Endometrial microvascular endothelial cells (primary cell): ENCODE measurements around the gene COL18A1. TPM values are rescaled to one million over a fixed set of nuclear protein-coding genes. Genes with fewer than 3 reads are reported as not detected.

ENCODE experiments used
- in situ Hi-C: cut with HindIII; loops from 2 replicates; pipeline ENCODE4 v1.10.0; 2017; ENCODE audit warnings: low sequenced_read_pairs, low pct_unique_long_range_greater_than_20kb; ENCODE audit errors: inconsistent ontology term
- total RNA-seq: library from RNA; depleted of rRNA; stranded (reverse); fragments of >200 nt; gene quantifications from one replicate; pipeline ENCODE4 v1.2.3, GENCODE V29; 2015; ENCODE audit errors: inconsistent ontology term

COL18A1 gene
- total RNA-seq, 1 donor from 2014 or later: 261 TPM

DNA sequence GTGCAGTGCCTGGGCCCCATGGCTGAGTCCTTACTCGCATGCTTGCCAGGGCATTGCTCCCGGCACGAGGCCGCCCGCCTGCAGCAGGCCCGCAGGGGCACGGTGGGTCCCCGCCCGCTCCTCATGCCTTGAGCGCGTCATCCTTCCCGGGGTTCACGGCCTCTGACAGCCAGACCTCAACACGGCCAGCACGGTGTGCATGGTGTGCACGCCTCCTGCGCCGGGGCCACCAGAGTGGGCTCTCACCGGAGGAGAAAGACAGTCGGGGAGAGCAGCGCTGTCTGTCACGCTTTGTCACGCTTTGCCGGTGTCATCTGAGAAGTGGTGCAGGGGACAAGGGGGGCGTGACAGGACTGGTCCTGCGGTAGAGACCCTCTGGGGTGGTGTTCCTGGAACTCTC is 11.9 kb upstream of the COL18A1 start:
- in situ Hi-C loops: no loop called here

DNA sequence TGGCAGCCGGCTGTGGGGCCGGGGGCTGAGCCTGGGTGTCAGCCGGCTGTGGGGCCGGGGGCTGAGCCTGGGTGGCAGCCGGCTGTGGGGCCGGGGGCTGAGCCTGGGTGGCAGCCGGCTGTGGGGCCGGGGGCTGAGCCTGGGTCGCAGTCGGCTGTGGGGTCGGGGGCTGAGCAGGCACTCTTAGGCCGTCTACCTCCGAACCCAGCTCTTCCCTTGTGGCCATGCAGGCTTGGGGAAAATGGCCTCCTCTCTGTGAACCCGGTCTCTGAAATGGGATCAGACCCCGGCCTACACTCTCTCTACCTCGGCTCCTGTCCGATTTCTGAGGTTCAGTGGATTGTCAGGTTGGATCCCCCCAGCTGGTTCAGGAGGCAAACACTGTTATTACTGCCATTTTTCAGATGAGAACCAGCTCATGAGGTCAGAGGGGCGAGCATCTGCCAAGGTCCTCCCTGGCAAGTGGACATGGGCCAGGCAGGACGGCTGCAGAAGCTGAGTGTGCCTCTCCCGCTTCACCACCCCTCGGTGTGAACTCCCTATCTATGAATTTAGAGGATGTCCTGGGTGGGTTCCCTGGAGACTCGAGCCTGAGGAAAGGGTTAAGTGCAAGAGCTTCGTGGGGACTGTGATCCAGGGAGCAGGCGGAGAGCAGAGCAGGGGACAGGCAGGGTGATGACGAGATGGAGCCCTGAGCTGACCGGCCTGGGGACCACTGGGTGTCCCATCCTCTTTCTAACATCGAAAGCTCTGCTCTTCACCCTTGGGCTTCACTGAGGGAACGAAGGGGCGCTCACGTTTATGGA is 10.9 kb upstream of the COL18A1 start:
- in situ Hi-C loops: no loop called here

DNA sequence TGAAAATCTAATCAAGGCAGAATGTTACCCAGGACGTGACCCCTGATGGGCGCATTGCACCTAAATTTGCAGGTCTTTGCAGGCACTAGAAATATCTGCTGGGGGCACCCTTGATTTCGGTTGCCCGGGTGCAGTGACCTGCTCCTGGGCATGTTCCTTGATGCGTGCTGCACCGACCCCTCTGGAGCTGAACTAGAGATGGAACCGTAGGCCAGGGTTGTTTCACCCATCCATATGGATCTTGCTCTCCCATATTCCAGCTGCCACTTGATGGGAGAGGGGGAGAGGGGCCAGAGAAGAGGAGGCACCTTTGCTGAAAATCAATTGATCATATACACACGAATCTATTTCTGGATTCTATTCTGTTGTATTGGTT is 8.4 kb upstream of the COL18A1 start:
- in situ Hi-C loops: no loop called here

DNA sequence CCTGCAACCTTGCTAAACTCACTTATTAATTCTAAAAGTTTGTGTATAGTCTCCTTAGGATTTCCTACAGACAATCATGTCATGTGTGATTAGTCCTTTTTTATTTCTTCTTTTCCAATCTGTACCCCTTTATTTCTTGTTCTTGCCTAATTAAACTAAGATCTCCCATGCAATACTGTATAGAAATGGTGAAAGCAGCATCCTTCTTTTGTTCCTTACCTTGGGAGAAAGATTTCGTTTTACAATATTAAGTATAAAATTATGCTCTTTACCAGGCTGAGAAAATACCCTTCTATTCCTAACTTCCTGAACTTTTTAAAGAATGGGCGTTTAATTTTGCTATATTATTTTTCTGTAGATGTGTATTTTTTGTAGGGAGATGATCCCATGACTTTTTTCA is 7.6 kb upstream of the COL18A1 start:
- in situ Hi-C loops: no loop called here

DNA sequence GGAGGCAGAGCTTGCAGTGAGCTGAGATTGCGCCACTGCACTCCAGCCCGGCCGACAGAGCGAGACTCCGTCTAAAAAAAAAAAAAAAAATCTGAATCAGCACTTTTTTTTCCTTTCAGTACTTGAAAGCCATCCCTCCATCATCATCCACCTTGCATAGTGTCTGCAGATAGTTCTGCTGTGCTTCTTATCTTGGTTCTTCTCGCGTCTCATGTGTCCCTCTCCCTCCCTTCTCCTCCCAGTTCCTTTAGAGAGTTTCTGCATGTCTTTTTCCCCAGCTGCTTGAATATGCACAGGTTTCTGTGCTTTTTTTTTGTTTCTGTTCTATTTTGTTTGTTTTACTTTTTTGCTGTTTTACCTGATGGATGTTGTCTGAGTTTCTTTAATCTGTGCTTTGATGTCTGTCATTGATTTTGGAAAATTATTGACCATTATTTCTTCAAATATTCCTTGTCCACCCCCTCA is 3.9 kb upstream of the COL18A1 start:
- in situ Hi-C loops: no loop called here

DNA sequence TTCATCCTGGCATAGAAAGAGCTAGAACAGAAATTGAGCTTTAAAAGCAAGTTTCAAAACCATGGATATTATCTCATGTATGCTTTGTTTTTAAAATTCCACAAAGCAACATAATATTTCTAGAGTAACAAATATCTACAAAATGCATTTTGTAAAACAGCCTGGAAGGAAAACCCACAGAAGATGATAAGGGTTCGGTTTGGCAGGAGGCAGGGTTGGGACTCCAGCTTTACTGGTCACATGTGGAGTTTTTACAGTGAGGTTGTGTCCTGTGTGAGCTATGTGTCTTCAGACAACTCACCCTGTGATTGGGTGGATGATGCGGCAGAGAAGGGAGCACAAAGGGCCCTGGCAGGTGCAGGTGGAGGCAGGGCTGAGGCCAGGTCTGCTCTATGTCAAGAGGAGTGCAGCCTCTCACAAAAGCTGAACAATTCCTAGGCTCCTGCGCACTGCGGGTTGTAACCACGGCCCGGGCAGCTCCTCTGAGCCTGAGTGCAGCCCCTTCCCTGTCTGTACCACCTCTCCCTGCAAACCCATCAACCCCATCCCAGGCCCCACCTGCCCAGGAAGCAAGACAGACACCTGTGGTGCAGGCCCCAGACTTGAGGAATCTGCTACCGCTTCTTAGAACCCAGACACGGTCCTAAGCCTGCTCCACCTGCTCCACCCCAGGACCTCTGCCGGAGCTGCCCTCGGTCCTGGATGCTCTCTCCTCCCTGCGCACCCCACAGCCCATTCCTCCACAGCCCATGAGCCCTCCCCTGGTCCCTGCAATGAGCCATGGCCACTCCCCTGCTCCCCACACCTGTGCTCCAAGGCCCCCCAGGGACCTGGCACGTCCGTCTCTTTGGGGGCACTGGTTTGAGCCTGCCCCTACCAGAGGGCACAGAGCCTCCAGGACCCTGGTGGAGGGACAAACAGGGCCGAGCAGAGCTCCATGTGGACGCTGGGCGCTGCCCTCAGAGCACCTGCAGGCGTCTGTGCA is 2.8 kb upstream of the COL18A1 start:
- in situ Hi-C loops: no loop called here

- in situ Hi-C loops: no loop called here
These were observed 1.7 kb upstream of the COL18A1 start for GRCh38 chr21:45403133-45403824.

GRCh38 chr21:45403825-45404729 is 888 bp upstream of the COL18A1 start:
- in situ Hi-C loops: no loop called here

DNA sequence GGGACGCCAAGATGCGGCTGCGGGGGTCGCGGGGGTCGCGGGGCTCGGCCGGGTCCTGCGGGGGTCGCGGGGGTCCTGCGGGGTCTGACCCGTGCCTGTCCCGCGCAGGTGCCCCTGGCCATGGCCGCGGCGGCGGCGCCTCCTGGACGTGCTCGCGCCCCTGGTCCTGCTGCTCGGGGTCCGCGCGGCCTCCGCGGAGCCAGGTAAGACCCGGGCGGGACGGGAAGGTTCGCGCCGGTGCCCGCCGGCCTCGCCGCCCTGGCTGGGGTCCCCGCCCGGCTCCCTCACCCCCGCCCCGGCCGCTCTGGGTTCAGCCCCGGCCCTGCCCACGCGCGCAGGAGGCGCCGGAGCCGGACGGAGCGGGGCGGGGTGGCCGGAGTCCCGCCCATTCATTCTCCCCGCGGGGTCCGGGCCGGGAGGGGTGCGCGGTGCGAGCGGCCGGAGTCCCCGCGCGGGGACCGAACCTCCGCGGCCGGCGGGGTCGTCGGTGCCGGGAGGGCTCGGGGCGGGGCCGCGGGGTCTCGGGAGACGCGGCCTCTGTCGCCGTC is 380 bp downstream of the COL18A1 start:
- in situ Hi-C loops: no loop called here

GRCh38 chr21:45405819-45406762 is 1.1 kb downstream of the COL18A1 start:
- in situ Hi-C loops: no loop called here

DNA sequence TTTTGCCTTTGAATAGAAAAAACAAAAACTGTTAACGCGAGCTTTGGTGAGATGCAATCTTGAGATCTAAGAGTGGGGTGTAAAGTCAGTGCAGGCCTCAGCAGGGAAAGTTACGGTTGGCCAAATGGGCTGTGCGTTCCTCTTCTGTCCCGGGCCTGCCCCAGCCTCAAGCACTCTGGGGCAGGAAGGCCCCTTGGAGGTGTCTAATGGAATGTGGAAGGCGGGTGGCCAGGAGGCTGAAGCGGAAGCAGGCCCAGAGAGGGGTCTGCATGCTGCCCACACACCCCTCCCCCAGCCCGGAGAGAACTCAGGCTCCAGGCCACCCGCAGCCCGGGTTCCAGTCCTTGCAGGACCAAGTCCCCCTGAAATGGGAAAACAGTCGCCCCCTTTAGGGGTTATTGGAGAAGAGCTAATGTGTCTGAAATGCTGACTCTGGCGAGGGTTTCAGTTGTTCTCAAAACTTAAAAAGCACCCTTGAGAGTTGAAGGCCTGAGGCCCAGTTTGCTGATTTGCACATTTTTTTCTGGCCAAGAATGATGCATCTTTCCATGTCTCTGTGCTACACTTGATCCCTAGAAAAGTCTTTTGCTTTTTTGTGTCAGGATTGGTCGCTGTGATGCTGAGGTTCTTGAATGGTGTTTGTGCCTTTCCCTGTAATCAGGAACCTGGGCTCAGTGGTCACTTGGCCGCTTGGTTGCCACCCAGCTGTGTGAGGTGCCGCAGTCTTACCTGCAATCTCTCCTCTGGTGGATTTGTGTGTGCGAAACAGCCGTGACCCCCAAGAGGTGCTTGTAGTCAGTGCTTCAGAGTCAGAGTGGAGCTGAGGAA is 2.0 kb downstream of the COL18A1 start:
- in situ Hi-C loops: no loop called here

- in situ Hi-C loops: no loop called here
These were observed 2.8 kb downstream of the COL18A1 start for GRCh38 chr21:45407629-45408247.

DNA sequence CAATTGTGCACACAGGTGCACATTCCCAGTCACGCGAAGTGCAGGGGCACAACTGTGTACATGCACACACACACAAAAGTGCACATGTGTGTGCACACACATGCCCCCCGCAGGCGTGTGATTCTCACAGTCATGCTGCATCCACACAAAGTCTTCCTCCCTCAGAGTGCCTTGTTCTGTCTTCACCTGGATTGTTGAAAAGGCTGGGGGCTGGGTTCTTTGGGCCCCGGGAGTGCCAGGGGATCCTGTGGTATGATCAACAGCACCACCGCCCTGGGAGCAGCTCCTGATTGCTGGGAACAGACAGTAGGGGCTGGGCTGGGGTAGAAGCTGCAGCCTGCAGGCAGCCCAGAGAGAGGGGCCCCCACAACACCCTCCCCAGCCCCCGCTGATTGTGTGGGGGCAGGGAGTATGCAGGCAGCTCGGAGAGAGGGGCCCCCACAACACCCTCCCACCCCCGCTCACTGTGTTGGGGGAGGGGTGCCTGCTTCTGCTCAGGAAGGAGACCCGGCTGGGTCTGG is 3.4 kb downstream of the COL18A1 start:
- in situ Hi-C loops: no loop called here

DNA sequence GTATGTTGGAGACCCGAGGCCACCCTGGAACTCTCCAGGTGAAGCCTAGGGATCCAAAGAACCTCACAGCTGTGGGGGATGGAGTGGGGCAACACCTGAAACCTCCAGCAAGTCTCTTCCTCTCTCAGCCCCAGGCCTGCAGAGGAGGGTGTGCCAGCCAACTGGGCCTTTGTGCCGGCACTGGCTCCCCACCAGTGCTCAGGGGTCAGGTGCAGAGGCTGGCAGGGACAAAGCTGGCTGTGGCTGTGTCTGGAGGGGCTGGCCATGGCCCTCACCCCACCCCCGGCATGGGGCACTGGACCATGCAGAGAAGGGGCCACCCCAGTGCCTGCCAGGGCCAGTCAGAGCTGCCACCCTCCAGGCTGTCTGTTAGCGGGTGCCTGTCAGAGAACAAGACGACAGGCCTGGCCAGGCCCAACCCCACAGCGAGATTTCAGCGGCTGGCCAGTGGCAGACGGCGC is 3.9 kb downstream of the COL18A1 start:
- in situ Hi-C loops: no loop called here

- in situ Hi-C loops: no loop called here
These were observed 4.6 kb downstream of the COL18A1 start for GRCh38 chr21:45409466-45410150.
